ENCODE data around the gene CFAP161. TPM values are rescaled to one million over a fixed set of nuclear protein-coding genes. Genes with fewer than 3 reads are reported as not detected.

The CFAP161 gene
- under 1 TPM; 0.41 to 0.52 TPM for total RNA-seq
- long read RNA-seq, result 0 reads

DNA sequence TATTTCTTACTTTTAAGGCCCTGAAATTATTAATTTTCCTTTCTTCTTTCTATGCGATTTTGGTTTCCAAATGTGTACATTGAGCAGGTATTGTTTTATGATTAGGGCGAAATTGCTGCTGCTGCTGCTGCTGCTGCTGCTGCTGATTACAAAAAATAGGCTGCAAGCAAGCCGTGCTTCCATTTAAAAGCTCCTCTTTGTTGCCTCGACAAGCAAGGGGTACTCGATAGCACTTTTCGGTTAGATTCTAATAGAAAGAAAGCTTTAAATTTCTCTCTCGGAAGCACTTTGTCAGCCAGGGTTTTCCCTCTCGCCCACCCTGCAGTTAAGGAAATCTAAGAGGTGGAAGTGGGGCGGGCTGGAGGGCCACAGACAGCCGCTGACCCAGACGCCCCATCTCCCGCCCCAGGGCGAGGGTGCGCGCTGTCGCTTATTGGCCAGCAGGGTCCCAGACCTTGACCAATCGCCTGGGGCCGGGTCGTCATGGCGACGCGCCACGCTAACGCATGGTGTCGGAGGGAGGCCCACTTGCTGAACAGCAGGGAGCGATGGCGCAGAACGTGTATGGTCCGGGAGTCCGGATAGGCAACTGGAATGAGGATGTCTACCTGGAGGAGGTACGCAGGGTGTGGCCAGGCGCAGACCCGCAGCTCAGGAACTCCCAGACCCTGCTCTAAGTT lies at the start of gene CFAP161:
Gene CFAP161 (plus strand): TSS at position 489 of the 680 bp plus-strand sequence. CDS start 60 bp downstream, at position 549.
- DNase-seq (peak; percentile 91), ATAC-seq (peak; percentile 98 to 100)
- intact Hi-C loops (cut with DNase I), result no loop called here

DNA sequence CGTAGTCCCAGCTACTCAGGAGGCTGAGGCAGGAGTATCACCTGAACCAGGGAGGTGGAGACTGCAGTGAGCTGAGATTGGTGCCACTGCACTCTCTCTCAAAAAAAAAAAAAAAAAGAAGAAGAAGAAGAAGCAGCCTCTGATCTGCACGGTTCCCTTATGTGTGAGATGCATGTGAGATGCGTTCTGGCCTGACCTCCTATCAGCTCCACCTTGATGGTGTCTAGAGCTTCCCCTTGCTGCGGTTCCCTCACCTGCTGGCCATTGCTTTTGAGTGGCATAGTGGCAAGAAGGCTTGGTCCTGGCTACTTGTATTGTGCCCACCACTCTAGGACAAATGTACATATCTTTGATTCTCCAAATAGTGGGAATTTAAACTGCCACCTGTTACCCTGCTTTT lies 49.4 kb upstream of the CFAP161 start:
- DNase-seq, result no peak
- ATAC-seq, result no peak
- intact Hi-C loops (cut with DNase I), result no loop called here

DNA sequence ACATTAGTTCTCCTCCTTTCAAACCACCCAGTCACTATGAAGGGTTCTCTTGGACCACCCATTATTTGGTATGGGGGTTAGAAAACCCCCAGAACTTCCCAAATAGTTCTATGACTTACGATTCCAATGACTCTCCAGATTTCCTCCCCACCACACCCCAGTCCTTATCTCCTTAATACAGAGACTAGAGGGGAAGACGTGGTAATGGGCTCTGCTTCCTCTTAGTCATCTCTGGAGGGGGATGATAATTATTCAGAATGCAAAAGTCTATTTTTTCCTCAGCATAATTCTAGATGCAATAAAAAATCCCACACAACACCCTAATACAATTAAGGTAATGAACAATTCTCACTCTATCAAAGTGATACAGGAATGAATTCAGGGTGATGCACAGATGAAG lies 48.9 kb upstream of the CFAP161 start:
- no peak for ATAC-seq
- no peak for DNase-seq
- intact Hi-C loops (cut with DNase I), result no loop called here

GRCh38 chr15:81085898-81086297 lies 48.2 kb upstream of the CFAP161 start:
- no peak for ATAC-seq

DNA sequence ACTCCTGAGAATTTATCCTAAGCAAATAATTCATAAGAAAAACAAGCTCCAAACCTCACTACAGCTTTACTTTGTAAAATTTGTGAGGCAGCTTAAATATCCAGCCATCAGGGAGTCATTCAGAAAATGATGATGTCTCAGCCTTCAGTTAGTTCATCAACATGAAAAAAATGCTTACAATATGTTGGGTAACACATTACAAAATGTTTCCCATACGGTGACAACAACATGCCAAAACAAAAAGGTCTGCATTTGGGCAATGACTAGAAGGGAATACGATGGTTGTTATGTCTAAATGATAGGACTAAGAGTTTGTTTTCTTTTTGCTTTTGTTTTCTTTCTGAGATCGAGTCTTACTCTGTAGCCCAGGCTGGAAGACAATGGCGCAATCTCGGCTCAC lies 47.0 kb upstream of the CFAP161 start:
- ATAC-seq (no peak), DNase-seq (no peak)
- intact Hi-C loops (cut with DNase I), result no loop called here

More at GRCh38 chr15:81085898-81086297, 48.2 kb upstream of the CFAP161 start:
- no peak for DNase-seq
- intact Hi-C loops (cut with DNase I), result no loop called here

DNA sequence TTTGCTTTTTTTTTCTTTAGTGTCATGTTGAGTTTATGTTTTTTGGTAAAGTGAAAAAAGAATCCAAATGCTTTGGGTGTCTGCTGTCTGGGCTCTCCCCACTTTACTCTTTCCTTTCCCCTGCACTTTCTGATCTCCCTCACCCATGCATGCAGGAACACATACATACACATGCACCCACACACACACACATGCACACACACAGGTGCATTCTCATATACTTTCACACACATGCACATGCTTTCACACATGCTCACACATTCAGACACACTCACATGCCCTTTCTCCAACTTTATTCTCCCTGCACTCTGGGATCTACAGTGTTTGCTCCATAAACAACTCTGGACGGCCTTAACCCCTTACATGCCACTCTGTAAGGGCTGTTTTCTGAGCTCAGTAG lies 46.4 kb upstream of the CFAP161 start:
- intact Hi-C loops (cut with DNase I), result no loop called here

GRCh38 chr15:81088470-81089013 lies 45.5 kb upstream of the CFAP161 start:
- no peak for ATAC-seq

More for the DNA sequence above, 46.4 kb upstream of the CFAP161 start:
- ATAC-seq, result no peak
- DNase-seq, result no peak

DNA sequence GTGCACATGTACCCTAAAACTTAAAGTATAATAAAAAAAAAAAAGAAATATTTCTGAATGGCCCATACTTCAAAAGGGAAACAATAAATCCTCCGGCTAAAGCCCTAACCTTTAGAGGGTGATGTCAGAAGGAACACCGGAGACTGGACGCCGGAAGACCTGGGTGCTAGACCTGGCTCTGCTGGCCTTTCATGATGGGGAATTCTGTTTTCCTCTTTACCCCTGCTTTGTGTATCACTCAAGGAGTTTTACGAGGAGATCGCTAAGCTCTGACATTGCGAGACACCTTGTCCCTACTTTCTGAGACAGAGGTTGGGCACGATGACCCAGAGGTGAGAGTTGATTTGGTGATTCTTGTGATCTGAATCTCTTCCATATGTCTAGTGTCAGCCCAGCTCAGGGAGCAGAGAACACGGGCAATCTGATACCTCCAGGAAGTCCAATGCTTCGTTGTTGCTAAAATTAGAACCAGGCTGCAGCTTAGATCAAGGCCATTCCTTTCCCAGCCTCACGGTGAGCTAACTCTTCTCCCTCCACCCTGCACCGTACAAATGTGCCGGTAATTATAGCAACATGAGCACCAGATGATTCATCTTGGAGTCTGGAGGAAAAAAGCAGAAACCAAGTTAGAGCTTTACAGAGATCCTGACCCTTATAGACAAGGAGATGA lies 42.0 kb upstream of the CFAP161 start:
- ATAC-seq (peak; percentile 67 to 94), DNase-seq (no peak)
- intact Hi-C loops (cut with DNase I), result no loop called here

More at GRCh38 chr15:81088470-81089013, 45.5 kb upstream of the CFAP161 start:
- DNase-seq, result no peak
- intact Hi-C loops (cut with DNase I), result no loop called here

- peak; percentile 51 for DNase-seq
- no peak for ATAC-seq
- intact Hi-C loops (cut with DNase I), result no loop called here
Observed at GRCh38 chr15:81092559-81092902, 41.5 kb upstream of the CFAP161 start.

DNA sequence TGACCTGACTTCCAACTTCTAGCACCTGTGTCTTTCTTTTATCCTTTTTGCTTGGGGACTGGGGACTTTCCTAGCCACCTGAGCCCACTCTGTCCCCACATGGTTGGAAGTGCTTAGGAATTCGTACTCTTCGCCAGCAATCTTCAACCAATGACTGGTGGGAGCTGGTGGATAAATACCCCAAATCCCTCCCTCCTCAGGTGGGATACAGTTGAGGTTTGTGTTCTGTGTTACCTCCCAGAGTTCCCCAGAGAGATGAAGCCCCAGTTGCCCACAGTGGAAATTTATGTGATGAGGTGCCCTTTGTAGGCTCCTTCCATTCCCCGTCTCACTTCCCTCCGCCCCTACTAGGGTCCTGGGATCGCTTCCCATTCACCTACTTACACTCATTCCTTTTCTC lies 40.1 kb upstream of the CFAP161 start:
- intact Hi-C loops (cut with DNase I), result no loop called here
- no peak for ATAC-seq
- DNase-seq, result no peak

DNA sequence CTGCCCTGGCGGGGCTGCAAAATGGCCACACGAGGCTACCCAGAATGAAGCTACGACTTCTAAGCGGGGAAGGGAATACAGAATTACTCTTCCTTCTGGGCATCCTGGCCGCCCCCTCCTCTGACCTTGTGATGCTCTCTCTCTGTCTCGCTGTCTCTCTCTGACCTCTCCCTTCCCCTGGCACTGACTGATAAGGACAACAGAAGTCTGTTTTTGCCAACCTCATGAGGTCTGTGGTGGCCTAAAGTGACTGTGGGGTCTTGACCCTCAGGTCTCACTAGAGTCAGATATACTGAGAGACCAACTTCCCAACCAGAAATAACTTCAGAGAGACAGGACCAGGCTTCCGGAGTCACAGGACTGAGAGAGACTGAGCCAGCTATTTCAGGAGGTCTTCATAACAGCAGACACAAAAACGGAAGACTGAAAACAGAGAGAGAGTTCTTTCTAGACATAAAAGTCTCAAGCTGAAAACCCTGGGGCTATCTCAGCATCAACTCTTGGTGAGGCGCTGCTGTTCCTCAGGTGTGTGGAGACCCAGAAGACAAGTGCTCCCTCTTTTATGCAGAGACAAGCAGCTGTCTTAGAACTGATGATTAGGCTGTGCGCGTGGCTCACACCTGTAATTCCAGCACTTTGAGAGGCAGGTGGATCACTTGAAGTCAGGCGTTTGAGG lies 38.2 kb upstream of the CFAP161 start:
- intact Hi-C loops (cut with DNase I), result no loop called here
- no peak for DNase-seq
- no peak for ATAC-seq

- intact Hi-C loops (cut with DNase I), result no loop called here
- DNase-seq (no peak), ATAC-seq (no peak)
Observed at GRCh38 chr15:81096398-81096797, 37.7 kb upstream of the CFAP161 start.

- ATAC-seq (no peak), DNase-seq (no peak)
- intact Hi-C loops (cut with DNase I), result no loop called here
Observed at GRCh38 chr15:81097116-81097889, 36.8 kb upstream of the CFAP161 start.

GRCh38 chr15:81097890-81098280 lies 36.2 kb upstream of the CFAP161 start:
- DNase-seq (peak; percentile 33), ATAC-seq (peak in 1 of 2 donors; percentile 6)
- intact Hi-C loops (cut with DNase I), result no loop called here

DNA sequence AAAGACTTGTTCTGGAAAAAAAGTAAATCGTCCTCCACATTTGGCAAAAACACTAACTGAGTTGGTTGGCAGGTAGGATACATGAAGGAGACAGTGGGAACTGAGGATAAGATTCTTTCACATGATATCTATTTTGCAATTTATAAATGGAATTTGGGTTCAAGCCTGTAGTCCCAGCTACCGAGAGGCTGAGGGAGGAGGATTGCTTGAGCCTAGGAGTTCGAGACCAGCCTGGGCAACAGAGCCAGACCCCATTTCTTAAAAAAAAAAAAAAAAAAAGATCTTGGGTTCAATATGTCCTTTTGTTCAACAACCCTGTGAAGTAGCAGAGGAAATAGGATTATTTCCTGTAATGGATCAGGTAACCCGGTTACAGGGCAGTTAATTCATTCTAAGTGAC lies 35.7 kb upstream of the CFAP161 start:
- intact Hi-C loops (cut with DNase I), result no loop called here
- no peak for ATAC-seq
- DNase-seq, result no peak

- DNase-seq (peak; percentile 81), ATAC-seq (peak; percentile 49 to 89)
- intact Hi-C loops (cut with DNase I), result no loop called here
Observed at GRCh38 chr15:81098861-81099651, 35.0 kb upstream of the CFAP161 start.

DNA sequence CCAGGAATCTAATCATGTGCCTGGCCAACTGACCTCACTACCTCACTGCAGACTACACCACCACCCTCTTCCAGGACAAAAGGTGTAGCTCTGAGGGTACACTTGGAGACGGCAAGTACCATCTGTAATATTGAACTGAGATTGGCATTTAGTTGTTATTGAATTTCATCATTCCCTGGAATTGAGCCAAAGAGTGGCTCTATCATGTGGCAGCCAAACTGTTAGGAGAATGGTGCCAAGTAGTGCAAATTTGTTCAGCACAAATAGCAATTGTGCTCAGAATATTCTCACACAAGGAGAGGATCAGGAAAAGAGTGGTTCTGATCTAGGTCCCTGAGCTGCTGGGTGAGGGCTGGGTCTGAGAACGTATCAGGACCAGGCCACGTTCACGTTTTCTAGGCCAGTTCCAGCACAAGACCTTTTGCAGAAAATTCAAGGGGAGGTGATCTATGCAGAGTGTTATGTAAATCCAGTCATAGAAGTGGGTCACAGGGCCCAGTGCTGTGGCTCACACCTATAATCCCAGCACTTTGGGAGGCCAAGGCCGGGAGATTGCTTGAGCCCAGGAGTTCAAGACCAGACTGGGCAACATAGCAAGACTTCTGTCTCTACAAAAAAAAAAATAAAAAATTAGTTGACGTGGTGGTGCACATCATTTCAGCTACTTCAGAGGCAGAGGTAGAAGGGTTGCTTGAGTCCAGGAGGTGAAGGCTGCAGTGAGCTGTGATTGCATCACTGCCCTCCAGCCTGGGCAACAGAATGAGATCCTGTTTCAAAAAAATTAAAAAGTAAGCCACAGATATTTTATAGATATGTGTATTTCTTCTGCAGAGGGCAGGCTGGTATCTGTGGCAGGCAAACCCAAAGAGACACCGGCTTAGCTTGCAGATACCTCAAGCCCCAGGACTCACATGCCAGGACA lies 31.9 kb upstream of the CFAP161 start:
- DNase-seq, result no peak
- peak in 1 of 2 donors; percentile 19 for ATAC-seq
- intact Hi-C loops (cut with DNase I), result loop anchor here (5.0 to 10.0 kb wide), 2 partner anchors 95 to 107 kb away; no protein-coding TSS in a partner anchor
